Suppressor macrophage (primary cell): ENCODE results near the gene ZNF346.
A peak's percentile ranks its signal among the peaks of the same experiment; 100 is the strongest.

Experiments
- DNase-seq, 4 experiments: peaks; one replicate each; pipeline ENCODE4 v3.0.0-alpha.2; 2020 to 2022

The ZNF346 gene

DNA sequence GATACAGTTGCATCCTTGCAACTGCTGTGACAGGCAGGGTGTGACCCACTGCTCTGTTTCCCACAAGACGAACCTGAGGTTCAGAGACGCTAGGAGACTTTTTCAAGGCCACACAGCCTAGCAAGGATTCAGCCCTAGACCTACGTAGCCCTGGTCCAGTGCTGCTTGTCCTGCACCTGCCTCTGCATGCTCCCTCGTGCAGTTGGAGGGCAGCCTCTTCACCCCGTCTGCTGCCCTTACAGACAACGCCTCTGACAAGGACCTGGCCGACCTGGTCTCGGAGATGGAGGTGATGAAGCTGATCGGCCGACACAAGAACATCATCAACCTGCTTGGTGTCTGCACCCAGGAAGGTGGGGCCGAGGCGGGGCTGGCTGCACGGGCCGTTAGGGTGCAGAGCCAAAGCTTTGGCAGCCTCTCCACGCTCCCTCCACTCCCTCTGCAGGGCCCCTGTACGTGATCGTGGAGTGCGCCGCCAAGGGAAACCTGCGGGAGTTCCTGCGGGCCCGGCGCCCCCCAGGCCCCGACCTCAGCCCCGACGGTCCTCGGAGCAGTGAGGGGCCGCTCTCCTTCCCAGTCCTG is 72.7 kb downstream of the ZNF346 start:
- DNase-seq, result no peak

DNA sequence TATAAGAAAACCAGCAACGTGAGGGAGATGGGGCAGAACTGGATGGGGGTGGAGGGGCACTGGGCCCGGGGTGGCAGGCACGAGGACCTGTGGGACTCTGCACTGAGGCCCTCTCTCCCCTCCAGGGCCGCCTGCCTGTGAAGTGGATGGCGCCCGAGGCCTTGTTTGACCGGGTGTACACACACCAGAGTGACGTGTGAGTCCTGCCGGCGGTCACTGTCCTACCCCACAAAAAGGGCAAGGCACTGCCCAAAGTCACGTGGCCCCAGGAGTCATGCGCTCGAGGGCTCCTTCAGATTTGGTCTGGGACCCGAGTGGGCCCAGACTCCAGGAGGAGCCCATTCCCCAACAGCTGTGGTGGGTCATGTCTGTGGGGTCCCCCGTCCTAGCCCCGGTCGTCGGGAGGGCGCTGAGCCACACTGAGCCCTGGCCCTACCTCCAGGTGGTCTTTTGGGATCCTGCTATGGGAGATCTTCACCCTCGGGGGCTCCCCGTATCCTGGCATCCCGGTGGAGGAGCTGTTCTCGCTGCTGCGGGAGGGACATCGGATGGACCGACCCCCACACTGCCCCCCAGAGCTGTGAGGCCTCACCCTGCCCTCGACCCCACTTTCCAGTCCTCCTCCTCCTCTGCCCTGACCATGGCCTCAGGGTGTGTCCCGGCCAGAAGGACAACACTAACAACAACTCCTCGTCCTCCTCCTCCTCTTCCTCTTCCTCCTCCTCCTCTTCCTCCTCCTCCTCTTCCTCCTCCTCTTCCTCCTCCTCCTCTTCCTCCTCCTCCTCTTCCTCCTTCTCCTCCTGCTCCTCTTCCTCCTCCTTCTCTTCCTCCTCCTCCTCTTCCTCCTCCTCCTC is 73.9 kb downstream of the ZNF346 start:
- no peak for DNase-seq

DNA sequence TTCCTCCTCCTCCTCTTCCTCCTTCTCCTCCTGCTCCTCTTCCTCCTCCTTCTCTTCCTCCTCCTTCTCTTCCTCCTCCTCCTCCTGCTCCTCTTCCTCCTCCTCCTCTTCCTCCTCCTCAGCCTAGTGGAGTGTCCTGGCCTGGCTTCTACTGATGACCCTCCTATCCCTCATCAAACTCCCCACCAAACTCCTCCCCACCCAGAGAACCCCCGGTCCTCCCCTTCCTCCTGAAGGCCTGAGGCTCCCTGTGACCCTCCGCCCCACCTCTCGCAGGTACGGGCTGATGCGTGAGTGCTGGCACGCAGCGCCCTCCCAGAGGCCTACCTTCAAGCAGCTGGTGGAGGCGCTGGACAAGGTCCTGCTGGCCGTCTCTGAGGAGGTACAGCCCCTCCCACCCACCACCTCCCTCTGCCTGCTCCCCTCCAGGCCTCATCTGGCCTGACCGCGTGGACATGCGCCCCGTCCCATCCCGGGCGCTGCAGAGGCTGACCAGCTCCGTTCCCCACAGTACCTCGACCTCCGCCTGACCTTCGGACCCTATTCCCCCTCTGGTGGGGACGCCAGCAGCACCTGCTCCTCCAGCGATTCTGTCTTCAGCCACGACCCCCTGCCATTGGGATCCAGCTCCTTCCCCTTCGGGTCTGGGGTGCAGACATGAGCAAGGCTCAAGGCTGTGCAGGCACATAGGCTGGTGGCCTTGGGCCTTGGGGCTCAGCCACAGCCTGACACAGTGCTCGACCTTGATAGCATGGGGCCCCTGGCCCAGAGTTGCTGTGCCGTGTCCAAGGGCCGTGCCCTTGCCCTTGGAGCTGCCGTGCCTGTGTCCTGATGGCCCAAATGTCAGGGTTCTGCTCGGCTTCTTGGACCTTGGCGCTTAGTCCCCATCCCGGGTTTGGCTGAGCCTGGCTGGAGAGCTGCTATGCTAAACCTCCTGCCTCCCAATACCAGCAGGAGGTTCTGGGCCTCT is 74.8 kb downstream of the ZNF346 start:
- DNase-seq, result no peak

DNA sequence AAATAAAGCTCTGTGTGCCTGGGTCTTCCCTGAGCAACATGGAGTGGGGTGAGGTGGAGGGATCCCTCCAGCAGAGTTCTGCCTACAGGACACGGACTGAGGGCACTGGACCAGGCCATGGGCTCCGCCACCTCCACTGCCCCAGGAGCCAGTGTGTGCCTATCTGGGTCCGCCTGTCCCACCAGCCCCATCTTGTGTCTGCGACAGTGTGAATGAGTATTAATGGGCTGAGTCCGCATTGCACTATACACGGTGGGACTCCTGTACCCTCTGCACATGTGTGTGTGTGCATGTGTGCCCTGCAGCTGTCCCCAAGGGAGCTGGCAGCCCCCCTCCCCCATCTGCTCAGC is 75.6 kb downstream of the ZNF346 start:
- DNase-seq, result no peak

DNA sequence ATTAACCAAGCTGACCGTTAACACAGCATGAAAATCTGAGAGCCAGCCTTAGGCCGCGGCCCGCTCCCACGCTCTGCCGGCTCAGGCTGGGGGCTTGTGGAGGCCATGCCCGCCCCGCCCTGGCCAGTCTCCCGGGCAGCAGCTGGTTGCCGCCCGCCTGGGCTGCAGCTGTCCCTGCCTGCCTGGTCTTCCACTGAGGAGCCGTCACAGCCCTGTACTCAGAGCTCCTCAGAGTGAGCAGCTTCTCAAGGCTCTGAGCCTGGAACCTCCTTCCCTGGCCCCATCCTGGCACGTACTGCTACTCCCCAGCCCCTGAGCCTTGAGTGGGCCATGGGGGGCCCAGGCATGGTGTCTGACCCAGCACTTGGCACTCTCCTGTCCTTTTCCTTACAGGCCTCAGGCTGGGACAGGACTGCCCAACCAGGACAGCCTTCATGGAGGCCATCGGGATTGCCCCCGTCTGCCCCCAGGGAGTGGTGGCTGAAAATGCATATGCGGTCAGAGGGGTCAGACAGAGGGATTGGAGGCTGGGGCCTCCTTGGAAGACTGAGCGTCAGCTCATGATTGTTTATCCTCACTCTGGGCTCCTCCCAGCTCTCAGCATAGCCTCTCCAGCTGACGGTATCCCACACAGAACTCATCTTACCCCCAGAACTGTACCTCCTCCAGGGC is 76.1 kb downstream of the ZNF346 start:
- no peak for DNase-seq

DNA sequence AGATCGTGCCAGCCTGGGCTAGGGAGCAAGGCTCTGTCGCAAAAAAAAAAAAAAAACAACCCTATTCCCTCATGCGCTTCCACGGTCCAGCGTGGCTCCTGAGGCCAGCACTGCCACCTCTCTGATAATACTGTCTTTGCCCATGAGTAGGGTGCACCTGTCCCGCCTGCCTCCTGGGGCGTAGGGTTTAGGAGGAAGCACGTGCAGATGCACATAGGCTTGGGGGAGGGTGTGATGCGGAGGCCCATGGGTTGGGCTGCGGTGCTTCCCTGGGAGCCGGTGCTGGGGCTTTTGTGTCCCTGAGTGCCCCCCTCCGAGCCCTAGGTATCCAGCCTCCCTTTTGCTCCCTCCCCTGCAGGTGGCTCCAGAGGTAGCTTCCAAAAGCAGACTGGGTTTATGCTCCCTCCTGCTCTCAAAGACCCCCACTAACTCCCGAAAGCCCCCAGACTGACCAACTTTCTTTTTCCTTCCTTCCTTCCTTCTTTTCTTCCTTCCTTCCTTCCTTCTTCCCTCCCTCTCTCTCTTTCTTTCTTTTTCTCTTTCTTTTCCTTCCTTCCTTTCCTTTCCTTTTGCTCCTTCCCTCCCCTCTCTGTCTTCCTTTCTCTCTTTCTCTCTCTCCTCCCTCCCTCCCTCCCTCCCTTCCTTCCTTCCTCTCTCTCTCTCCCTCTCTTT is 77.1 kb downstream of the ZNF346 start:
- no peak for DNase-seq

DNA sequence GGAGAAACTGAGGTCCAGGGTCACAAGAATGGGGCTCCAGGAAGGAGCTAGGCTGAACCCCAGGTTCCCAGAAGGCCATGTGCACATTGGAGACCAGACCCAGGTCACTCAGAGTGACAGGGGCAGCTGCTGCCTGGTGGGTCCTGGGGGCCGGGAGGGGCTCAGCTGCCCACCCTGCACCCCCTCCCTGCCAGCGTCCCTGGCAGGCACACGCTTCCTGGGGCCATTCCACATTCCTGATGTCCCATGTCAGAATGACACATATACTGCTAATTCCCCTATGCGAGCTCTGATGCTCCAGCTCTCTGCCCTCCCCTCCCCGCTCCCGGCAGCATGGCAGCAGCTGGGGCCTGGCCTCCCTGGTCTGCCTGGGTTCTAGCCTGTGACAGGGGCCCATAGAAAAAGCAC is 78.2 kb downstream of the ZNF346 start:
- no peak for DNase-seq

DNA sequence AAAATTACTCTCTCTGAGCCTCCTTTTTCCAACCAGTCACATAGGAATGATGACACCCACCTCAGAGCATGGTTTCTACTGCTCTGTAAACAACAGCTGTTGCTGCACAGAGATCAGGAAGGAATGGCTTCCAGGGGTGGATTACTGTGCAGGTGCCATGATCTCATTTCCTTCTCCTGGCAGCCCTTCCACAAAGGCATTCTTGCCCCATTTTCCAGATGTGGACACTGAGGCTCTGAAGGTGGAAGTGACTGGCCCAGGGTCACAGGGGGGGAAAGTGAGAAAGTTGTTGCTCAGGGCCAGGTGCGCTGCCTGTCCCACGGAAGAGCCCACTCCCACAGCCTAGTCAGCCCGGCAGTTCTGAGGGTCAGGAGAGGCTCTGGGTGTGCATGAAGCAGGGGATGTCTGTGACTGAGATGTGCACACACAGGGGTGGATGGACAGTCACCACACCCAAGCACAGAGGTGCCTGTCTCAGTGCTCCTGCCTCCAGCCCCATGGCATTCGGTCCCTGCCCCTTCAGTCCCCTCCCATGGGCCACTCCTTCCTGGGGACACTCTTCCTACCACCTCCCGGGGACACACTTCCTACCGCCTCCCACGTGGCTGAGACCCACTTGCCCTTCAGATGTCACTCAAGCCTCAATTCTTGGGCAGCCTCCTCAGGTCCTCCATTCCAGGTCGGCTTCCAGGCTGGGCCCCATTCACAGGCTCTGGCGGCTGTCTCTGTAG is 81.2 kb downstream of the ZNF346 start:
- DNase-seq, result no peak

DNA sequence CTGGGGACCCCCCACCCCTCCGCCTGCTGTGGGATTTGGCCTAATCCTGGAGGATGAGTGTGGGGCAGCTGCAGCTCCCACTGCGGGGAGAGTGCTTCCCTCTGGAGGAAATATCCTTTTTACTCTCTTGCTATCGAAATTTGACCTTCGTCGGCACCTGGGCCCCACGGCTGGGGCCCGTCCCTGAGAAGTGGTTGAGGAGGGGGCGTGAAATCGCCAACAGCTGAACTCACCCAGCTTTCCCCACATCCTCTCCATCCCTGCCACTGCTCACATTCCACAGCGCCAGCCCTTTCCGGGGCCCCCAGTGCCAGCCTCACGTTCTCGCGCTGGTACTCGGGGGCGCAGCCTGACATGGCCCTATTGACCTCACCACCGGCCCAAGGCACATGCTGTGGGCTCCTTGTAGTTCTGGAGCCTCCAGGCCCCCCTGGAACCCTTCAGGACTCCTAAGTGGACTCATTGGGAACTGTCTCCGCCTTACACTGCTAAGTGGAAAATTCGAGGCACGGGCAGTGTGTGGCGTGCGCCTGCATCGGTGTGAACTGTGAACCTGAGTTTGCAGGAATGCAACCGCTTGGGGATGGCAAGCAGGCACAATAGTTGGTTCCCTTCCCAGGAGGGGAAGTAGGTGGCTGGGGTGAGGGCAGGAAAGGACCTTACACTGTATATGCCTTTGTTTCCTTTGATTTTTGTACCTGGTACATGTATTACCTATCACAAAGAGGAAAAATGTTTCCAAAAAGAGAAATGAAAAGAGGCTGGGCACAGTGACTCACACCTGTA is 83.4 kb downstream of the ZNF346 start:
- DNase-seq, result no peak

DNA sequence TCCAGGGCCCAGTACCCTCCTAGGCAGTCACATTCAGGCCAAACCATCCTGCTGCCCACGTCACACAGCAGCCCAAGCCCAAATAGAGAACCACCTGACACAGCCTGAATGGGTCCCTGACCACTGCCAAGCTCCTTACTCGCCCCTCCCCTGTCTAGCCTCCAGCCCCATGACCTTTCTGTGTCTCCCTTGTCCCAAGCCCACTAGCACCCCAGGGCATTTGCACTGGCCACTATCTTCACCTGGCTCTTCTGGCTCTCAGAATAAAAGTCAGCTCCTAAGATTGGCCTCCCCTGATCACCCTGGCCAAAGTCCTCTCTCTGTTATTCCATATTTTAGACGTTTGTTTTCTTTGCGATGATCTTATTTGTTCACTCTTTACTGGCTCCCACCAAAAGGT is 84.7 kb downstream of the ZNF346 start:
- no peak for DNase-seq

DNA sequence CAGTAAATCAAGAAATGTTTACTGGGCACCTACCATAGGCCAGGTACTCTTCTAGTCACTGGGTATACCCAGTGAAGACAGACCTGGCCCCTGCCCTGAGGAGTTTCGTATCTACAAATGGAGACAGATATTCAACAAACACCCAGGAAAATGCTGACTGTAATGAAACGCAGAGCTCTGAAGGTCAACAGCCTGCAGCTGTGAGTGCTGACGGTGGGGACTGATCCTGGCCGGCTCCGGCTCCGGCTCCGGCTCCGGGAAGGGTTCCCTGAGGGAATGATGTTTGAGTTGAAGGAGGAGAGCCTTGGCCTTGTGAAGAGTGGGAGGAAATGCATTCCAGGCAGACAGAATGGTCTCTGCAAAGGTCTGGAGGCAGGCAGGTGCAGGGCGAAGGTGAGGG is 87.3 kb downstream of the ZNF346 start:
- no peak for DNase-seq

DNA sequence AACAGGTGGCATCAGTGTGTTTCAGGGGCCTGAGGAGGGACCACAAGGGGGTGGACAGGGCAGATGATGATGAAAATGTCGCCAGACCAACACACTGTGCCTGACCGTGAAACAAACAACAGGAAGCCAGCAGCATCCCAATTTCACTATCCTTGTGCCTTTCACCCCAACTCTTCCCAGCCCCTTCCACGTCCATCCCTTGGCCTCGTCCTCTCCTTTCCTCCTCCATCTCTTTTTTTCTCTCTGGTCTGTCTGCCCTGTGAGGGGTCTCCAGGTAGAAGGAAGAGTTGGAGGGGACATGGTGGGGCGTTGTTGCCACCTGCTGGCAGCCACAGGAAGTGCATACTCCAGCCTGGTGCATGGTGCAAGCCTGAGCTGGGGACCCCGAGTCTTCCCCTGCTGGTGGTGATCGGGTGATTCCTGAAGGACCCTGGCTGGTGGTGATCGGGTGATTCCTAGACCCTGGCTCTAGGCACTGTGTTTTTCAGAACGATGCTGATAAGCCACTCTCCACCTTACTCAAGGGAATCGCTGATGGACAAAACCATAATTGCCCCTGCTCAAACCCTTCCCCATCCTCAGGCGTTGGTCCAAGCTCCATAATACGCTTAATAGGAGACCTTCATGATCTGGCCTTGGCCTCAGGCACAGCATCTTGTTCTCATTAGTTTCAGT is 89.4 kb downstream of the ZNF346 start:
- DNase-seq, result peak; percentile 34 to 70 (median 53)

DNA sequence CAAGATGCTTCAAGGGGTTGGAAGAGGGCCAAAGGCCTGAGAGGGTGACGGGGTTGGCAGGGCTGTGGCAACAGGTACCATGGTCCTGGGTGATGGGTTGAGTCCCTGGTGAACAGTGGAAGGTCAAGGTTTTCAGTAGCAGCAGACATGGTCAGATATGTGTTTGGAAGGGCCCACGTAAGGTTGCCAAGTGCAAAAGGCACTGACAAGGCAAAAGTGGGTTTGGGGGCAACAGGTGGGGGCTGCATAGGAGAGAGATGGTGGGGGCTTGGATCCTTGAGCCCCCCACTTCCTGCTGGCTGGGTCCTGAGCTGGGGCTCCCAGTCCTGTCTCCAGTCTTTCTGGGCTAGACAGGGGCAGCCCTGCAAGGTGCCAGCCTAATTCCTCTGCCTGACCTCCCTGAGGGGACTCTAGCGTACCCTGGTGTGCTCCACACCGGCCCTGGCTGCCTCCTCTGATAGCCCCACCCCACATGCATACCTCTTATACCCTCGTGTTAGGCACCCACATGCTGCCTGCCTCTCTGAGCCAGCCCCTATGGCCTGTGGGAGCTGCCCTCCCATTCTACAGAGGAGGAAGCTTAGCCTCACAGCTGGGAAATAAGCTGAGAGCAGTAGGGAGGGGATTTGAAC is 90.2 kb downstream of the ZNF346 start:
- DNase-seq, result no peak

DNA sequence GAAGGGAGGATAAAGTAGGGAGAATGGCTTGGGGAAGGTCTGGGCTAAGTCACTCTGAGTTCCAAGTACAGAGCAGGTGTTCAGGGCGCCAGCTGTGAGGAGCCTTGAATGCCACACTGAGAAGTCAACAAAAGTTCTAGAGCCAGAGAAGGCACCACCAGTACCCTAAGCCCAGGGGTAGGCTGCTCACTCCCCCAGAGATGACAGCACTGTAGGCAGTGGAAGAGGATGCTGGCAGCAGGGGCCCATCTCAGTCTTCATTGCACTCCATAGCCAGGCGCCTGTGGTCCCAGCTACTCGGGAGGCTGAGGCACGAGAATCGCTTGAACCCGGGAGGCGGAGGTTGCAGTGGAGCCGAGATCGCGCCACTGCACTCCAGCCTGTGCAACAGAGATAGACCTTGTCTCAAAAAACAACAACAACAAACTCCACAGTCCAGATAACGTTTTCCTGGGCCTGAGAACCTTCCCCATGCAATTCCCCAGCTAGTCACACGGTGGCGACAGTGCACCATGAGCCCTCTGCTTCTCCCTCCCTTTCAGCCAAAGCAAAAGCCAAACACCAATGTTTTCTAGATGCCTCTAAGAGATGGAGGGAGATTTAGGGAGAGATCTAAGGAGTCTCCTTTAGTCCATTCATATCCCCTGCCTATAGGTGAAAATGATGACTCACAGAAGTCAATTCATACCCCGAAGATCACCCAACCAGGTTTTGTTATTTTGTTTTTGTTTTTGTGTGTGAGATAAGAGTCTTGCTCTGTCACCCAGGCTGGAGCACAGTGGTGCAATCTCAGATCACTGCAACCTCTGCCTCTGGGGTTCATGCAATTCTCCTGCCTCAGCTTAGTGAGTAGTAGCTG is 91.3 kb downstream of the ZNF346 start:
- DNase-seq, result peak; percentile 77 to 87 (median 86)

DNA sequence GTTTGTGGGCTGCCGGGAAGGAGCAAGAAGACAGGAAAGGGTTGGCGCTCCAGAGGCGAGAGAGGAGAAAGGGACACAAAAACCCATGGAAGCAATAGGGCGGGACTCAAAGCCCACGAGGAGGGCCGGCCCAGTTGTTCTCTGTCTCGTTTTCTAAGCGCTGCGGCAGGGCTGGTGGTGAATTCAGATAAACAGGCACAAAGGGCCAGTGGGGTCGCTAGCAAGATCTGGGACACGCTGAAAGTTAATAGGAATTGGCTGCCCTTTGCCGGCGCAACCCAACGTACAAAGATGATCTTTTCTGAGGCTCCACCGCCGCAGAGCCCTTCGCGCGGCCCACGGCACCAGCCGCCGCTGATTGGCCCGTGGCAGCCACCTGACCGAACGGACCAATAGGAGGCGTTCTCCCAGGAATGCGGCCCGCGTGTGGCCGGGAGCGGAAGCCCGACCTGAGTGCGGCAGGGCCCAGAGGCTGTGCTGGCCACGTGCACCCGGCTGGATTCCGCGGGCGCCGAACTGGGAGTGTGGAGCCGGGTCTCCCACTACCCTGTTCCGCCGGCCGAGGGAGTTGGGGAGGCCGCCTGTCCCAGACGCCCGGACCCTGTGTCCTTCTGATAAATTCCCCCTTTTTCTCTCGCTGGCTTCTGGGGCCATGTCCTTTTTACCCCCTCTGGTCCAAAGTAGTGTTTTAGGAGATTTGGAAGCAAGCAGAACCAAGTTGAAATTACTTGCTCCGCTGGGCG is 94.3 kb downstream of the ZNF346 start:
- DNase-seq, result peak; percentile 74 to 90 (median 84)

DNA sequence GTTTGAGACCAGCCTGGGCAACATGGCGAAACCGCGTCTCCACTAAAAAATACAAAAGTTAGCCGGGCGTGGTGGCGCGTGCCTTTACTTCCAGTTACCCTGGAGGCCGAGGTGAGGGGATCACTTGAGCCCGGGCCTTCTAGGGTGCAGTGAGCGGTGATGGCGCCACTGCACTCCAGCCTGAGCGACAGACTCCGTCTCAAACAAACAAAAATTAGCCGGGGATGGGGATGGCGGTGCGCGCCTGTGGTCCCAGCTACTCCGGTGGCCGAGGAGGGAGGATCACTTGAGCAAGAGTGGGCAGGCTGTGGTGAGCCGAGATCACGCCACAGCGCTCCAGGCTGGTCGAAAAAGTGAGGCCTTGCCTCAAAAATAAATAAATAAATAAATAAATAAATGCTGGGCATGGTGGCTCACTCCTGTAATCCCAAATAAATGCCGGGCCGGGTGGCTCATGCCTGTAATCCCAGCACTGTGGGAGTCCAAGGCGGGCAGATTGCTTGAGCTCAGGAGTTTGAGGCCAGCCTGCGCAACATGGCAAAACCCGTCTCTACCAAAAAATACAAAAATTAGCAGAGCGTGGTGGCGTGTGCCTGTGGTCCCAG is 95.0 kb downstream of the ZNF346 start:
- DNase-seq, result no peak

DNA sequence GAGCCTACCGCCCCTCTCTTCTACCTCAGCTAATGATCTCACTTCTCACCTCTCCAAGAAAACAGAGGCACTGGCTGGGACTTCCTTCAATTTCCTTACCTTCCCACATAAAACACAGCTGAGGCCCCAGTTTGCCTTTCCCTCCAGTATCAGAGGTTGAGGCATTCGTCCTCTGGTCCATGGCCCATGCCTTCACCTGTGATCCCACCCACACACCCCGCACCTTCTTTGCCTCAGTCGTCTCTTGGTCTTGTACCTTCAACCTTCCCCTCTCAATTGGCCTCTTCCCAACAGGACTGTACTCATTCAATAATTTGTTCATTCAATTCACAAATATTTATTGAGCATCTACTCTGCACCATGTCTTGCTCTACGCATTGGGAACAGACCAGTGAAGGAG is 100.1 kb downstream of the ZNF346 start:
- no peak for DNase-seq
